Measurements from ENCODE around the gene CREG2. TPM values are rescaled to one million over a fixed set of nuclear protein-coding genes. Genes with fewer than 3 reads are reported as not detected.

Gene CREG2
- total RNA-seq = 2.8 TPM in 1 of 2 replicates, not detected in the other

GRCh38 chr2:101387151-101387834 is at the start of gene CREG2:
TSS of gene CREG2 (minus strand) at chr2:101387503. CDS start at chr2:101387457, 46 bp downstream.

GRCh38 chr2:101308432-101309210 is 78.7 kb downstream of the CREG2 start, which contains the start of gene RNF149:
TSS of gene RNF149 (minus strand) at chr2:101308701. CDS start at chr2:101308588, 113 bp downstream.

Other genes with a start within 250 kb of the CREG2 start
- gene TBC1D8, start 236.1 kb downstream of the CREG2 start, total RNA-seq = 3.7 and 7.0 TPM in 2 replicates
- gene CNOT11, start 134.6 kb downstream of the CREG2 start, total RNA-seq = 30.4 and 38.9 TPM in 2 replicates
- gene RNF149, start 78.8 kb downstream of the CREG2 start, total RNA-seq = 23.8 and 39.4 TPM in 2 replicates
- gene RFX8, start 87.6 kb upstream of the CREG2 start, total RNA-seq = 0.25 TPM in 1 of 2 replicates, not detected in the other